ENCODE results near the gene FAF2. TPM values are rescaled to one million over a fixed set of nuclear protein-coding genes. Genes with fewer than 3 reads are reported as not detected.

Gene FAF2
- total RNA-seq, 1 donor from 2014 or later = 35.7 TPM

- TF ChIP-seq, protein P1, sequence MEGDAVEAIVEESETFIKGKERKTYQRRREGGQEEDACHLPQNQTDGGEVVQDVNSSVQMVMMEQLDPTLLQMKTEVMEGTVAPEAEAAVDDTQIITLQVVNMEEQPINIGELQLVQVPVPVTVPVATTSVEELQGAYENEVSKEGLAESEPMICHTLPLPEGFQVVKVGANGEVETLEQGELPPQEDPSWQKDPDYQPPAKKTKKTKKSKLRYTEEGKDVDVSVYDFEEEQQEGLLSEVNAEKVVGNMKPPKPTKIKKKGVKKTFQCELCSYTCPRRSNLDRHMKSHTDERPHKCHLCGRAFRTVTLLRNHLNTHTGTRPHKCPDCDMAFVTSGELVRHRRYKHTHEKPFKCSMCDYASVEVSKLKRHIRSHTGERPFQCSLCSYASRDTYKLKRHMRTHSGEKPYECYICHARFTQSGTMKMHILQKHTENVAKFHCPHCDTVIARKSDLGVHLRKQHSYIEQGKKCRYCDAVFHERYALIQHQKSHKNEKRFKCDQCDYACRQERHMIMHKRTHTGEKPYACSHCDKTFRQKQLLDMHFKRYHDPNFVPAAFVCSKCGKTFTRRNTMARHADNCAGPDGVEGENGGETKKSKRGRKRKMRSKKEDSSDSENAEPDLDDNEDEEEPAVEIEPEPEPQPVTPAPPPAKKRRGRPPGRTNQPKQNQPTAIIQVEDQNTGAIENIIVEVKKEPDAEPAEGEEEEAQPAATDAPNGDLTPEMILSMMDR (conservative IDR thresholded peaks at IDR 0.05; ENCODE audit: low read depth, low read length) = no peak
- no peak for DNase-seq (ENCODE audit: low read depth)
- H3K4me3 ChIP-seq (ENCODE audit: low read depth, low read length) = no peak overlapping the region
These were observed 52.3 kb downstream of the FAF2 start for GRCh38 chr5:176500511-176500910.

DNA sequence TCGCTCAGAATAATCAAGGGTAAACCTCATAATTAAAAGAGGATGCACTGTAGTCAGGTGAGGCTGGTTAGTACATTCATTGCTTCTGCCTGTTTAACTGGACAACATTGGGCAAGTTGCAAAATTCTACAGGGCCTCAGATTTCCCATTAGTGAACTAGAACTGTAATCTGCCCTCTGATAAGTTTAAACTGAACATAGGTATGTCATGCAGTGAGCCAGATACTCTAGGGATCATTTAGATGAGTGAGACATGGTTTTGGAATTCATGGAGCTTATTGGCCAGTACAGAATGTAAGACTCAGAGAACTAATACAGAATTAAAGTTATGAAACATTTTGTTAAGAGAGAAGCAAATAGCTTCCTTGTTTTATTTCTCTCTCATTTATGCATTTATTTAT lies 53.1 kb downstream of the FAF2 start:
- DNase-seq (ENCODE audit: low read depth) = no peak
- TF ChIP-seq, protein P1 (conservative IDR thresholded peaks at IDR 0.05; ENCODE audit: low read depth, low read length) = no peak
- no peak overlapping the region for H3K4me3 ChIP-seq (ENCODE audit: low read depth, low read length)

- no peak overlapping the region for H3K4me3 ChIP-seq (ENCODE audit: low read depth, low read length)
- TF ChIP-seq, protein P1 (conservative IDR thresholded peaks at IDR 0.05; ENCODE audit: low read depth, low read length) = no peak
- DNase-seq (ENCODE audit: low read depth) = no peak
These were observed 55.3 kb downstream of the FAF2 start for GRCh38 chr5:176503496-176503895.

DNA sequence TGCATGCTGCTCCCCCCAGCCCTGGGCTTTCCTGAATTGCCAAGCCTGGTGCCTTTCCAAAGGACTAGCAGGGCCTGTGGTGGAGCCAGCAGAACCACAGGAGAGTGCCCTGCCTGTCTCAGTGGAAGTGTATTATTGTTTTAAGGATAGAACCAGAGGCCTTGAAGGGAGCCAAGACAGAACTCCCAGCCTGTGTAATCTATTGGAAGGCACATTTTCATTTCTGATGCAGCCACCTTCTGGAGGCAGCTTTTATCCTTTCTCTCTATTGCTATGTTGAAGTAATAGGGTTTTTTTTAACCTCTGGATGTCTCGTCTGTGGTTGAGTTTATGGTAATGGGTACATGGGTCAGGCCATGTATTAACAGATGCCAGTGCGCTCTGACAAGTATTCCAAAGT lies 59.7 kb downstream of the FAF2 start:
- TF ChIP-seq, protein P1 (conservative IDR thresholded peaks at IDR 0.05; ENCODE audit: low read depth, low read length) = no peak
- DNase-seq (ENCODE audit: low read depth) = no peak
- no peak overlapping the region for H3K4me3 ChIP-seq (ENCODE audit: low read depth, low read length)

DNA sequence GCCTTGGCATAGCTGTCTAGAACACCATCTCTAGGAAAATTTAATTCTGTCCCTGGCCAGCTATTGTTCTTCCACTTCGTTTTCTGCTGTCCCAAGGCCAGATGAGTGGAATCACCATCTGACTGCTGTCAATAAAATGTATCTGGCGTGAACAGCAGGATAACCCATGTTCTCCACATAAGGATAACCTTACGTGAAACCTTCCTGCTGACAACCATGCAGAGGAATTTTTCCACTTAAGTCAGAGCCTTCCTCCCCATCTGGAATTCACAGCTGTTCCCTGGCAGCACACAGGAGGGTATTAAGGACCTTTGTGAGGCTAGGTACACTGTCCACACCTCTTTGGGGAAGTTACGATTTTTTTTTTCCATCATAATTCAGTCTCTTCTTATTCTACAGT lies 60.4 kb downstream of the FAF2 start:
- no peak for DNase-seq (ENCODE audit: low read depth)
- no peak overlapping the region for H3K4me3 ChIP-seq (ENCODE audit: low read depth, low read length)
- TF ChIP-seq, protein P1 (conservative IDR thresholded peaks at IDR 0.05; ENCODE audit: low read depth, low read length) = no peak

GRCh38 chr5:176513788-176514187 lies 65.6 kb downstream of the FAF2 start:
- no peak overlapping the region for H3K4me3 ChIP-seq (ENCODE audit: low read depth, low read length)
- TF ChIP-seq, protein P1 (conservative IDR thresholded peaks at IDR 0.05; ENCODE audit: low read depth, low read length) = no peak
- no peak for DNase-seq (ENCODE audit: low read depth)

- TF ChIP-seq, protein P1 (conservative IDR thresholded peaks at IDR 0.05; ENCODE audit: low read depth, low read length) = no peak
- no peak for DNase-seq (ENCODE audit: low read depth)
- H3K4me3 ChIP-seq (ENCODE audit: low read depth, low read length) = no peak overlapping the region
These were observed 66.2 kb downstream of the FAF2 start for GRCh38 chr5:176514244-176514950.

Measured in epithelial cell of proximal tubule (primary cell).